ENCODE data around the gene FUOM.
A peak's percentile ranks its signal among the peaks of the same experiment; 100 is the strongest.

The FUOM gene

GRCh38 chr10:133353202-133353959 is 4.4 kb downstream of the FUOM start:
- Histone ChIP-seq H4K20me1 (peaks cover 42% of the 10 kb centered on the region), H3K27me3 (no peaks in the 10 kb centered on the region), H3K36me3 (peaks cover 16% of the 10 kb centered on the region), H3K9ac (no peak overlapping the region), H3K4me1 (peaks cover 45% of the 10 kb centered on the region), H3K9me3 (no peaks in the 10 kb centered on the region), H3K4me2 (no peak overlapping the region), H3K4me3 (no peak overlapping the region), H3K27ac (no peak overlapping the region)
- TF ChIP-seq Cebpa-rat (IDR thresholded peaks at IDR 0.05): no peak

- Histone ChIP-seq H3K27me3 (no peaks in the 10 kb centered on the region), H3K27ac (no peak overlapping the region), H3K9ac (no peak overlapping the region), H3K4me2 (peak overlapping the region; percentile 22; the same call in 1 of the 2 replicates), H3K4me3 (no peak overlapping the region), H3K4me1 (peaks cover 49% of the 10 kb centered on the region), H4K20me1 (peaks cover 40% of the 10 kb centered on the region), H3K9me3 (no peaks in the 10 kb centered on the region), H3K36me3 (peaks cover 16% of the 10 kb centered on the region)
- no peak for TF ChIP-seq Cebpa-rat (IDR thresholded peaks at IDR 0.05)
Measured at GRCh38 chr10:133351408-133352318, 6.2 kb downstream of the FUOM start.

GRCh38 chr10:133350950-133351329 is 6.9 kb downstream of the FUOM start:
- Histone ChIP-seq H3K27me3 (no peaks in the 10 kb centered on the region), H4K20me1 (peaks cover 33% of the 10 kb centered on the region), H3K4me2 (no peak overlapping the region), H3K4me1 (peaks cover 45% of the 10 kb centered on the region), H3K9me3 (peaks cover 1% of the 10 kb centered on the region; the same call in 1 of the 2 replicates), H3K36me3 (peaks cover 16% of the 10 kb centered on the region), H3K9ac (no peak overlapping the region), H3K4me3 (no peak overlapping the region), H3K27ac (no peak overlapping the region)
- TF ChIP-seq Cebpa-rat (IDR thresholded peaks at IDR 0.05): no peak

GRCh38 chr10:133350283-133350949 is 7.4 kb downstream of the FUOM start:
- Histone ChIP-seq H3K4me1 (peaks cover 40% of the 10 kb centered on the region), H3K4me3 (no peak overlapping the region), H3K4me2 (no peak overlapping the region), H3K9me3 (peaks cover 7% of the 10 kb centered on the region), H3K27me3 (no peaks in the 10 kb centered on the region), H3K36me3 (peaks cover 15% of the 10 kb centered on the region), H3K9ac (no peak overlapping the region), H3K27ac (no peak overlapping the region), H4K20me1 (peaks cover 28% of the 10 kb centered on the region)
- no peak for TF ChIP-seq Cebpa-rat (IDR thresholded peaks at IDR 0.05)

GRCh38 chr10:133349577-133350011 is 8.2 kb downstream of the FUOM start:
- H3K27ac ChIP-seq: no peak overlapping the region
- peaks cover 7% of the 10 kb centered on the region for H3K36me3 ChIP-seq
- peaks cover 19% of the 10 kb centered on the region for H4K20me1 ChIP-seq
- H3K4me2 ChIP-seq: no peak overlapping the region
- TF ChIP-seq Cebpa-rat (IDR thresholded peaks at IDR 0.05): no peak
- no peak overlapping the region for H3K9ac ChIP-seq
- H3K27me3 ChIP-seq: no peaks in the 10 kb centered on the region
- H3K9me3 ChIP-seq: peaks cover 10% of the 10 kb centered on the region
- H3K4me3 ChIP-seq: no peak overlapping the region
- peaks cover 33% of the 10 kb centered on the region for H3K4me1 ChIP-seq

- peaks cover 33% of the 10 kb centered on the region for H3K4me1 ChIP-seq
Measured at GRCh38 chr10:133349160-133349568, 8.7 kb downstream of the FUOM start.

GRCh38 chr10:133347710-133348517 is 9.9 kb downstream of the FUOM start:
- Histone ChIP-seq H3K4me1 (peaks cover 30% of the 10 kb centered on the region), H3K9me3 (peaks cover 10% of the 10 kb centered on the region)
- no peak for TF ChIP-seq Cebpa-rat (IDR thresholded peaks at IDR 0.05)

More at GRCh38 chr10:133349160-133349568, 8.7 kb downstream of the FUOM start:
- Histone ChIP-seq H3K9me3 (peaks cover 10% of the 10 kb centered on the region), H3K27me3 (no peaks in the 10 kb centered on the region), H3K4me2 (no peak overlapping the region), H4K20me1 (peaks cover 15% of the 10 kb centered on the region), H3K27ac (no peak overlapping the region), H3K4me3 (no peak overlapping the region), H3K9ac (no peak overlapping the region), H3K36me3 (peaks cover 3% of the 10 kb centered on the region; the same call in 1 of the 2 replicates)
- TF ChIP-seq Cebpa-rat (IDR thresholded peaks at IDR 0.05): no peak

GRCh38 chr10:133346413-133346812 is 11.4 kb downstream of the FUOM start:
- H3K27ac ChIP-seq: no peak overlapping the region
- H3K4me2 ChIP-seq: no peak overlapping the region
- peaks cover 22% of the 10 kb centered on the region for H3K4me1 ChIP-seq
- H4K20me1 ChIP-seq: no peaks in the 10 kb centered on the region
- no peaks in the 10 kb centered on the region for H3K27me3 ChIP-seq
- no peak overlapping the region for H3K4me3 ChIP-seq
- no peak for TF ChIP-seq Cebpa-rat (IDR thresholded peaks at IDR 0.05)
- H3K9ac ChIP-seq: no peak overlapping the region
- H3K36me3 ChIP-seq: no peaks in the 10 kb centered on the region
- peaks cover 10% of the 10 kb centered on the region for H3K9me3 ChIP-seq

More at GRCh38 chr10:133347710-133348517, 9.9 kb downstream of the FUOM start:
- no peaks in the 10 kb centered on the region for H3K36me3 ChIP-seq
- no peak overlapping the region for H3K4me3 ChIP-seq
- peaks cover 4% of the 10 kb centered on the region; the same call in 1 of the 2 replicates for H4K20me1 ChIP-seq
- H3K27me3 ChIP-seq: no peaks in the 10 kb centered on the region
- H3K4me2 ChIP-seq: no peak overlapping the region
- no peak overlapping the region for H3K27ac ChIP-seq
- no peak overlapping the region for H3K9ac ChIP-seq

- H3K4me2 ChIP-seq: no peak overlapping the region
- H3K27ac ChIP-seq: no peak overlapping the region
- H4K20me1 ChIP-seq: no peaks in the 10 kb centered on the region
- H3K4me1 ChIP-seq: peaks cover 17% of the 10 kb centered on the region
- H3K9ac ChIP-seq: no peak overlapping the region
- H3K36me3 ChIP-seq: no peaks in the 10 kb centered on the region
- H3K27me3 ChIP-seq: no peaks in the 10 kb centered on the region
- peaks cover 11% of the 10 kb centered on the region for H3K9me3 ChIP-seq
- no peak overlapping the region for H3K4me3 ChIP-seq
- TF ChIP-seq Cebpa-rat (IDR thresholded peaks at IDR 0.05): no peak
Measured at GRCh38 chr10:133344236-133344635, 13.6 kb downstream of the FUOM start.

All from BLaER1 (cell line).